ENCODE data around the gene N4BP2L1.
A peak's percentile ranks its signal among the peaks of the same experiment; 100 is the strongest.

Gene N4BP2L1

DNA sequence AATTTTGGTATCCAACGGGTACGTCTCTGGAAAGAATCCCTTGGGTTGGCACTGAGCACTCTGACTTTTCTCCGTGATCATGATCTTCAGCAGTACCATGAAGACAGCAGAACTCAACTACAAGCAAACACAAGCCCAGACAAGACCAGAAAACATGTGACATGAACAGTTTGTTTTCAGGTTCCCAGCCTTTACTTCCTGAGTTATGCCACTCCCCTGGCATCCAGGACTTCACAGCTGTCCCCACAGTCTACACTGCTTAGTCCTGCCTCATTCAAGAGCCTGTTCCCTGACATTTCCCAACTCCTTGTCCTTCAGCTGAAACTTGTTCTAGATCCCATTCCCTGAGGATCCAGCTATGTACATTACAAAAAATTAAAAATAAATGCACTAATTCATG lies 4.9 kb upstream of the N4BP2L1 start:
- no peak for DNase-seq (ENCODE audit: extremely low read depth in 1 of 2, low read depth in 1 of 2)

GRCh38 chr13:32431361-32431760 lies 3.4 kb upstream of the N4BP2L1 start:
- DNase-seq (ENCODE audit: extremely low read depth in 1 of 2, low read depth in 1 of 2) = no peak

DNA sequence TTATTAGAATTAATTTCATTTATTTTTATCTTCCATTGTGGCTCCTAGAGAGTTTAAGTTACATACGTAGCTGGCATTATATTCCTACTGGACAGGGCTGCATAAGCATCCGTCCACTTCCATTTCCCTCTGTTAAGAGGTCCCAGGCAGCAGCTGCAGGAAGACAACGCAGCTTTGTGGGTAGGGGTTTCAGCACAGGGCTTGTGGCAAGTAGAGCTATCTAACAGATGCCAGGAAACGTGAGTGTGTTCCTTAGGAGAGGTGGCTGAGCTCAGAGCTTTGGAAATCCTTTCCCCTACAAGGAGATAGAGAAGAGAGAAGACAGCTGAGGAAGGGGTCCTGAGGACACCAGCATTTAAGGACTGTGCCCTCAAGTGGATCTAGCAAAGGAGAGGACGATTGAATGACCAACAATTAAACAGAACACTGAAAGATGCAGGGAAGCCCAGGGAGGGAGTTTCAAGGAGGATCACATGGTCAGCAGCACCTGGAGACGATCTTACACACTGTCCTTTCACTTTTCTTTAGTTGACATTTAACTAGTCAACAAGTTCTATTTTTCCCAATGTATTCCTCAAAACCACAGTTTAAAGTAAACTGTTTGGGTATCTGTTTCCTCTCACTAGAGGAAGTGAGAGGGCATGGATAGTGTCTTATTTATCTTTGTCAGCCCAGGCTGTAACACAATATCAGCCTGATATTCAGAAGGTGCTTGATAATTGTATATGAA lies 2.3 kb upstream of the N4BP2L1 start:
- no peak for DNase-seq (ENCODE audit: extremely low read depth in 1 of 2, low read depth in 1 of 2)

GRCh38 chr13:32429433-32429909 lies 1.5 kb upstream of the N4BP2L1 start:
- DNase-seq (ENCODE audit: extremely low read depth in 1 of 2, low read depth in 1 of 2) = no peak

DNA sequence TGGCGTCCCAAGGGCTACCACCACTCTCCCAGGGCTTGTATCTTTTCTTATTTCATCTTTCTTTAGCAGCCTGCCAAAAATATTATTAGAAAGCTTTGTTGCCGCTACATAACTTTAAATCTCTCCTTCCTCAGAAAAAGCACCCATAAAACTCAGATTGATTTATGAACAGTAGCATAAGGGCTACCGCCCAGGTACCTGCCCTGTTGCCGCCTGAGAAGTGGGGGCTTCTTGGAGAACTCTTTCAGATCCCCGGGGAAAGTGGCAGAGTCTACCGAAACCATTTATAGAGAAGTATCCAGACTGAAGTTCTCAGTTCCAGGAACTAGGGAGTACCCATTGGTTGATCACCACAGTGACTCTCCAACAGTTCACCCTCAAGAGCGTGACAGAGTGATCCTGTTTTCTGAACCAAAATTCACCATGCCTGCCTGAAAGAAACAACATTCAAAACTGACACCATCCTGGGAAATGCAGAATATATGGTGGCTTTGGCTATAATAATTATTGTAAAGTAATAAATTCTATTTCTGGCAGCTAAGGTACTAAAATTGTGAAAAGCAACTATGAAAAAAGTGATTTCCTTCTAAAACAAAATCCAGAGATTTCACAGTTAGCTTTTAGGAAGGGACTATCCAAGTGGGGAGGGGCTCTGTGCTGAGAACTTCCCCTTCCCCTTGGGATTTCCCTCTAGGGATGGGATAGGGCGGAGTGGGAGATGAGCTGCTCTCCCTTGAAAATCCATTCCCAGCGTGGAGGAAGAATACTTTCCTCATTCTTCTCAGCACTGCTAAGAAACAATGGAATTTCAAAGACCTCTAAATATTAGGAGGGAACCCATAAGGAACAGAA lies 877 bp upstream of the N4BP2L1 start:
- DNase-seq (ENCODE audit: extremely low read depth in 1 of 2, low read depth in 1 of 2) = no peak

DNA sequence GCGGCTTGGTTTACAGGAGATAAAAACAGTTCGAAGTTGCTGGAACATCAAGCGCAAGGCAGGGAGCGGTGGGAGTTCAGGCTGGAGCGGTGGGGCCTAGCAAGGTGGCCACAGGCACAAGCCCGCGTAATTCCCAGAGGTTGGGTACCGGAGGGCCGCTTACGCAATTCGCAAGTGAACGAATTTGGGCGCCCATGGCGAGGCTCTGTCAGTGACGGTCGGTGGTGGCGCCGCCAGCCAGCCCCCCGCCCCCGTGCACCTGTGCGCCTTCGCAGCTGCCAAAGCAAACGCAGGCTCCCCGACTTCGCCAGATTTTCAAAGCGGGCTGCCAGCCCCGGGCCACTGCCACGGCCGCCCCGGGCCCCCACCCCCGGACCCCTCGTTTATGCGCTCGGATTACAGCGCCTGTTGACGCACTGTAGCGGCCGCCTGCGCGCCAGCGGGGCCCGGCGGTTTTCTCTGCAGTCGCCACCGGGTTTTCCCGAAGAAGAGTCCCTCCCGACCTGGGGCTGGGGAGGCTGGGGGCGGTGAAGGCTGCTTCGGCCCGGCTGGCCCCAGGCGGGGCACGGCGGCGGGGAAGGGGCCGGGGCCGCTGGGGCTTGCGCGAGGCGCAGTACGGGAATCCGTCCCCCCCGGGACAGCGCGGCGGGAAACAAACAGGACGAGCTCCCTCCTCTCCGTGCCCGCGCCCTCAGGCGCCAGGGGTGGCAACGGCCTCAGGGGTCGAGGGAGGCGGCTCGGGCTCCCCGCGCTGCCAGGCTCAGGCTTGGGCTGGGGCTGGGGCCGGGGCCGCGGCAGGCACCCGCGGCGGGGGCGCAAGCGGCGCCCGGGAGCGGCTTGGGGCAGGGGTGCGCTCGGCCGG lies 709 bp downstream of the N4BP2L1 start:
- DNase-seq (ENCODE audit: extremely low read depth in 1 of 2, low read depth in 1 of 2) = peak in 1 of 2 donors; percentile 44

DNA sequence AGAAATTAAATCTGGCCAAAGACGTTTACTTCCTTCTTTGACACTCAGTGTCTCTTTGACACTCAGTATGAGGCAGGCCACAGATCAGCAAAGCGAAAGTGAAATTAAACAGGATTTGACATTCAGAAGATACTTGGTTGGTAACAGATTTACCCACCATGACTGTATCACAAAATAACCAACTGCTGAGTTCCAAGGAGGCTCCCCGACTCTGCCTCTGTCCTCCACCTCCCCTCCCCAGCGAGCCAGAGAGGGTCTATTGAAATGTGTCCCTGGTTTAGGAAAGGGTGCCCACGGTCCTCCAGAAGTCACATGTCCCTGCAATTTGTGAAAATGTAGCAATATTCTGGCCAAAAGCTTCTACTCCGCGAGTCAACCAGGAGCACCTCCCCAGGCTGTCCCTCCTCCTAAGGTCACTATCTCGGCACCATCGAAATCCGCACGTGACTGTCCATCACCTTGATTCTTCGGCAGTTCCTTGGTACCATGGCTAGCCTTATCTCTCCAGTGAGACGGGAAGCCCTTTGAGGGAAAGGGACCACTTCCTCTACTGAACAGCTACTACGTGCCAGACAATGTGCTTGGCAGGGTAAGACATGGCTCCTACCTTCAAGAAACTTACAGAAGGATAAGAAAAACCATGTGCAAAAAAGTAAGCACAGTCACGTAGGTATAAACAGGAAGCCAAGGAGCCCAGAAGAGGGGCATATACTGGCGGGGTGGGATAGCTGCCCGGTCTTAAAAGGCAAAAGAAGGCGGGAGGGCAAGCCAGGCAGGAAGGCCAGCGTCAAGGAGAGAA lies 1.5 kb downstream of the N4BP2L1 start:
- DNase-seq (ENCODE audit: extremely low read depth in 1 of 2, low read depth in 1 of 2) = no peak

GRCh38 chr13:32425158-32425557 lies 2.8 kb downstream of the N4BP2L1 start:
- DNase-seq (ENCODE audit: extremely low read depth in 1 of 2, low read depth in 1 of 2) = no peak

DNA sequence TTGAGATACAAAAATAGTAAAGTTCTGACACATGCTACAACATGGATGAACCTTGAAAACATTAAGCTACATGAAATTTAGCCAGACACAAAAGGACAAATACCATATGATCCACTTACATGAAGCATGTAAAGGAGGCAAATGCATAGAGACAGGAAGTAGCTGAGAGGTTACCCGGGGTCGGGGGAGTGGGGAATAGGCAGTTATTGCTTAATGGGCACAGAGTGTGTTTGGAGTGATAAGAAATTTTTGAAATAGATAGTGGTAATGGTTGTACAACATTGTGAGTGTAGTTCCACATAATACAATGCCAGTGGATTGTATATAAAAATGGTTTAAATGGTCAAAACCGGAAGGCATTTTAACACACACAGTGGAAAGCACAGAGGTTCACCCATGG lies 4.3 kb downstream of the N4BP2L1 start:
- DNase-seq (ENCODE audit: extremely low read depth in 1 of 2, low read depth in 1 of 2) = no peak

DNA sequence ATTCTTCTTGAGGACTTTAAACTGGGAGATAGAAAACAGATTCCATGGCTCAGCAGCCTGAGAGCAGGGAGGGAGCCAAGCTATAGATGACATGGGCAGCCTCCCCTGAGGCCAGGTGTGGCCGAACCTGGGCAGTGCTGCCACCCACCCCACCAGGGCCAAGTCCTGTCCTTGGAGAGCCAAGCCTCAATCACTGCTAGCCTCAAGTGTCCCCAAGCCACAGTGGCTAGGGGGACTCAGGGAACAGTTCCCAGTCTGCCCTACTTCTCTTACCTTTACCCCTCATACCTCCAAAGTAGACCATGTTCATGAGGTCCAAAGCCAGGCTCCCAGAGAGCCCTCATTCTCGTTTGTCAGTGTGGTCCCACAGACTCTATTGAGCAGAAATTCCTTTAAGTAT lies 8.1 kb downstream of the N4BP2L1 start:
- no peak for DNase-seq (ENCODE audit: extremely low read depth in 1 of 2, low read depth in 1 of 2)

DNA sequence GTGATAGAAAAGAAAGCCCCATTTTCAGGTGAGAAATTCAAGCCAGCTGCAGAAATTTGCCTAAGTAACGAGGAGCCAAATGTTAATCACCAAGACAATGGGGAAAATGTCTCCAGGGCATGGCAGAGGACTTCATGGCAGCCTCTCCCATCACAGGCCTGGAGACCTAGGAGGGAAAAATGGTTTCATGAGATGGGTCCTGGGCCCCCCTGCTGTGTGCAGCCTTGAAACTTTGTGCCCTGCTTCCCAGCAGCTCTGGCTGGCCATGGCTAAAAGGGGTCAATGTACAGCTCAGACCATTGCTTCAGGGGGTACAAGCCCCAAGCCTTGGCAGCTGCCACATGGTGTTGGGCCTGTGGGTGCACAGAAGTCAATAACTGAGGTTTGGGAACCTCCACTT lies 9.9 kb downstream of the N4BP2L1 start:
- DNase-seq (ENCODE audit: extremely low read depth in 1 of 2, low read depth in 1 of 2) = no peak

GRCh38 chr13:32415019-32415418 lies 12.9 kb downstream of the N4BP2L1 start:
- no peak for DNase-seq (ENCODE audit: extremely low read depth in 1 of 2, low read depth in 1 of 2)

- no peak for DNase-seq (ENCODE audit: extremely low read depth in 1 of 2, low read depth in 1 of 2)
These were observed 13.3 kb downstream of the N4BP2L1 start for GRCh38 chr13:32414580-32414979.

DNA sequence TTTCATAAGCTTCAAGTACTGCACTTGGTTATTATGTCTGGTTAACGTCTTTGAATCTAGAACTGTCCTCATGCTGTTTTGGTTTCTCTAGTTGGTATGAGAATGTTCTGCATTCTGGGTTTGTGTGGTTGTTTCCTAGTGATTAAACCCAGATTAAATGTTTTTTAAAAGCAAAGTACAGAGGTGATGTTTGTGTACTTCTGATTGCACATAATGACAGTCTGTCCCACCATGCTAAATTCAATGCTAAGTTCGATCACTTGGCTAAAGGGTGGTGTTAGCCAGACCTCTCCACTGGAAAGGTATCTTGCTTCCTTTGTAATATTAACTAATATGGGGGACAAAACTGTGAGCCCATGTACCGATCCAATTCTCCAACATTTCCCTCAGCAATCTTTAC lies 14.6 kb downstream of the N4BP2L1 start:
- DNase-seq (ENCODE audit: extremely low read depth in 1 of 2, low read depth in 1 of 2) = no peak

DNA sequence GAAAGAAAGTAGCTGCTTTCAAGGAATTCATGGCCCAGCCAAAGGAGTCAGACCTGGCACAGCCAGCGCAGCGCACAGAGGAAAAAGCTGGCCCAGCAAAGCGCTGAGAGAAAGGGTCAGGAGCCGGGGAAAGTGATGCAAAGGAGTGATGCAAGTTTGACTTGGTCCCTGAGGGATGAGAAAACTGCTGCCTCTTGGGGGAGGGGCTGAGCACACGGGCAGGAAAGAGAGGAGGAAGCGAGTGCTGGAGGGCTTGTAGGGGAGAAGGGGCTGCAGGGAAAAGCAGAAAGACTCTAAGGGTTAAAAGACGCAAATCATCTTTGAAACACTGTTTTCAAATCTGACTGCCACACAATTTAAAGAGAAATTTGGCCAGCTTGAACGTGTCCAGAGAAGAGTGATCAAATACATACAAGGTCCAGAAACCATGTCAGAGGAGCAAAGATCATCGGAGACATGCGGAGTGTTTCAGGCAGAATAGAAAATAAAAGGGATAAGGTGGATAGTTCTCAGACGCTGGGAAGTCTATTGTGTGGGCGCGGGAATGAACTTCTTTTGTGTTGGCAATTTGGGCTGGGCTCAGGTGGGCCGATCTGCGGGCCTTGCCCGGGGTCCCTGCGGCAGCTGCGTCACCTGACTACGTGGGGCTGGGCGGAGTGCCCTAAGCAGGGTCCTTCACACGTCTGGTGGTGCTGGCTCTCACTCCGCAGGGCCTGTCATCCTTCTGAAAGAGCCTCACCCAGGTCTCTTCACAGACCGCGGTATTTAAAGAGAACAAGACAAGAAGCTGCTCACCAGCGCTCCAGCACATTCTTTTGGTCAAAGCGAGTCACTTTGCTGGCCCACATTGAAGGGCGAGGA lies 18.1 kb downstream of the N4BP2L1 start:
- DNase-seq (ENCODE audit: extremely low read depth in 1 of 2, low read depth in 1 of 2) = no peak

- DNase-seq (ENCODE audit: extremely low read depth in 1 of 2, low read depth in 1 of 2) = no peak
These were observed 19.0 kb downstream of the N4BP2L1 start for GRCh38 chr13:32409001-32409313.

- no peak for DNase-seq (ENCODE audit: extremely low read depth in 1 of 2, low read depth in 1 of 2)
These were observed 19.5 kb downstream of the N4BP2L1 start for GRCh38 chr13:32408296-32409000.

GRCh38 chr13:32407854-32408253 lies 20.1 kb downstream of the N4BP2L1 start:
- DNase-seq (ENCODE audit: extremely low read depth in 1 of 2, low read depth in 1 of 2) = no peak

DNA sequence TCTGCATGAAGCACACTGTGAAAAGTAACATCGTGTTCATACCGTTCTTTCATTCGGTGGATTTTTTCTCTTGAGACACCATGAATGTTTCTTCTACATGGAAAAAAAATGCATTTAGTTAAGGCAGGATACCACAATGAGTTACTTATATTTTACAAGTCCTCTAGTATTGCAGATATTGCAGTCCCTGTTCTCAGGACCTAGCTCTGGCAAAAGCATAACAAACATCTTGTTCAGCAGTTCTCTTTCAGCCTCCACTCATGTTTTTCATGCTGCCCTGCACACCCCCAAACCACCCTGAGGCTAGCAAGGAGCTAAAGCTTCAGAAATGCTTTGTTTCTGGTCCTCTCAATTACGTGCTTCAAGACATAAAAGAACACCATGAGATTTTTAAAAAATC lies 24.8 kb downstream of the N4BP2L1 start:
- DNase-seq (ENCODE audit: extremely low read depth in 1 of 2, low read depth in 1 of 2) = no peak

All from activated CD8-positive, alpha-beta memory T cell treated with anti-CD3 and anti-CD28 coated beads for 1 hour (primary cell).